ENCODE results near the gene KRTAP3-1.

The KRTAP3-1 gene

DNA sequence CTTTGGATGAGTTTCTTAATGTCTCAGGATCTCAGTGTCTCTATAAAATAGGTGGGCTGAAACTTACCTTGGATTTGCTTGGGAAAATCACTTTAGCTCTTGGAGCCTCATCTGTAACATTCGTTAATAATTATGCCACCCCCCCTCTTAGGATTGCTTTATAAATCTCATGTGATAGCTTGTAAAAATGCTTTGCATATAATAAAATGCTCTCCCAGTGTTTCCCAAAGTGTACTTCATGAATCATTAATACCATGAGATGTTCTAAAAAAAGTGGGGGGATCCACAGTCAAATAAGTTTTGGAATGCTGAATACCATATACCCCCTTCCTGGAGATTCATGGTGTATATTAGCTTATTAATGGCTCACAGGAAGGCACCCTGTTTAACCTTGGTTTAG is 47.3 kb downstream of the KRTAP3-1 start:
- H3K36me3 ChIP-seq, result no peaks in the 10 kb centered on the region
- no peak for TF ChIP-seq CTCF (IDR thresholded peaks at IDR 0.05)
- H3K9me3 ChIP-seq, result no peaks in the 10 kb centered on the region
- H3K27me3 ChIP-seq, result peaks cover 19% of the 10 kb centered on the region
- peaks cover 0 to 9% of the 10 kb centered on the region in 2 experiments for H3K4me1 ChIP-seq (ENCODE audit: control insufficient read depth in 1 of 2, insufficient read depth in 1 of 2, low read depth in 1 of 2, low read length in 1 of 2)
- no peak overlapping the region for H3K27ac ChIP-seq
- no peak overlapping the region for H3K4me3 ChIP-seq (ENCODE audit: low read depth in 1 of 2, low read length in 1 of 2)

GRCh38 chr17:40960144-40960543 is 48.8 kb downstream of the KRTAP3-1 start:
- no peak overlapping the region for H3K27ac ChIP-seq
- no peak overlapping the region for H3K4me3 ChIP-seq (ENCODE audit: low read depth in 1 of 2, low read length in 1 of 2)
- no peaks in the 10 kb centered on the region for H3K36me3 ChIP-seq
- no peaks in the 10 kb centered on the region for H3K9me3 ChIP-seq
- TF ChIP-seq CTCF (IDR thresholded peaks at IDR 0.05), result no peak
- H3K27me3 ChIP-seq, result peaks cover 14% of the 10 kb centered on the region
- peaks cover 0 to 9% of the 10 kb centered on the region in 2 experiments for H3K4me1 ChIP-seq (ENCODE audit: control insufficient read depth in 1 of 2, insufficient read depth in 1 of 2, low read depth in 1 of 2, low read length in 1 of 2)

Measured in neutrophil (primary cell).